Forelimb muscle (tissue), 1 donor: Measurements from ENCODE around the gene CCSER1. TPM values are rescaled to one million over a fixed set of nuclear protein-coding genes. Genes with fewer than 3 reads are reported as not detected.
"Not testable (repeated sequence)": the region's sequence is repeated elsewhere in the genome, so short reads cannot be mapped to it uniquely, and the experiment has no call there.

Experiments
- DNase-seq: peaks from one replicate; pipeline ENCODE4 v3.0.0-alpha.2; 2013; ENCODE audit warnings: low read depth
- polyA plus RNA-seq: library from polyadenylated mRNA; unstranded; fragments of 120-200 nt; gene quantifications from one replicate; pipeline ENCODE4 v1.2.1, GENCODE V29; 2013; ENCODE audit not compliant: insufficient read length

The CCSER1 gene
- polyA plus RNA-seq, 1 donor, result 0.22 TPM

GRCh38 chr4:90445380-90445779 is 318.2 kb downstream of the CCSER1 start:
- no peak for DNase-seq

- no peak for DNase-seq
Observed at GRCh38 chr4:90449626-90450025, 322.4 kb downstream of the CCSER1 start.

- DNase-seq, result no peak
Observed at GRCh38 chr4:90456891-90457290, 329.7 kb downstream of the CCSER1 start.

- no peak for DNase-seq
Observed at GRCh38 chr4:90457817-90458216, 330.6 kb downstream of the CCSER1 start.

- no peak for DNase-seq
Observed at GRCh38 chr4:90458576-90458975, 331.4 kb downstream of the CCSER1 start.

GRCh38 chr4:90474484-90474883 is 347.3 kb downstream of the CCSER1 start:
- no peak for DNase-seq

- no peak for DNase-seq
Observed at GRCh38 chr4:90476019-90476418, 348.8 kb downstream of the CCSER1 start.

- DNase-seq, result no peak
Observed at GRCh38 chr4:90476586-90476985, 349.4 kb downstream of the CCSER1 start.

- DNase-seq, result not testable (repeated sequence)
Observed at GRCh38 chr4:90484894-90485293, 357.7 kb downstream of the CCSER1 start.

GRCh38 chr4:90486346-90486745 is 359.2 kb downstream of the CCSER1 start:
- DNase-seq, result no peak

GRCh38 chr4:90495211-90495610 is 368.0 kb downstream of the CCSER1 start:
- no peak for DNase-seq

GRCh38 chr4:90495936-90496335 is 368.7 kb downstream of the CCSER1 start:
- DNase-seq, result no peak

GRCh38 chr4:90498175-90498574 is 371.0 kb downstream of the CCSER1 start:
- DNase-seq, result no peak

GRCh38 chr4:90503677-90504076 is 376.5 kb downstream of the CCSER1 start:
- no peak for DNase-seq

GRCh38 chr4:90515191-90515590 is 388.0 kb downstream of the CCSER1 start:
- DNase-seq, result no peak

GRCh38 chr4:90528551-90528950 is 401.4 kb downstream of the CCSER1 start:
- DNase-seq, result no peak

- no peak for DNase-seq
Observed at GRCh38 chr4:90536408-90536807, 409.2 kb downstream of the CCSER1 start.

- no peak for DNase-seq
Observed at GRCh38 chr4:90537491-90537890, 410.3 kb downstream of the CCSER1 start.

- DNase-seq, result no peak
Observed at GRCh38 chr4:90540536-90540935, 413.3 kb downstream of the CCSER1 start.

- DNase-seq, result no peak
Observed at GRCh38 chr4:90542216-90542615, 415.0 kb downstream of the CCSER1 start.

- no peak for DNase-seq
Observed at GRCh38 chr4:90543419-90544170, 416.4 kb downstream of the CCSER1 start.

- no peak for DNase-seq
Observed at GRCh38 chr4:90544532-90545045, 417.4 kb downstream of the CCSER1 start.

GRCh38 chr4:90545380-90545779 is 418.2 kb downstream of the CCSER1 start:
- DNase-seq, result no peak

GRCh38 chr4:90546114-90546513 is 418.9 kb downstream of the CCSER1 start:
- DNase-seq, result no peak
